ENCODE measurements around the gene NR6A1. TPM values are rescaled to one million over a fixed set of nuclear protein-coding genes. Genes with fewer than 3 reads are reported as not detected.

Gene NR6A1
- total RNA-seq, 1 donor = 0.36 TPM

GRCh38 chr9:124799274-124800006, 28.3 kb upstream of the NR6A1 start:
- no peak overlapping the region for H3K4me3 ChIP-seq (ENCODE audit: insufficient read depth, low read length)

DNA sequence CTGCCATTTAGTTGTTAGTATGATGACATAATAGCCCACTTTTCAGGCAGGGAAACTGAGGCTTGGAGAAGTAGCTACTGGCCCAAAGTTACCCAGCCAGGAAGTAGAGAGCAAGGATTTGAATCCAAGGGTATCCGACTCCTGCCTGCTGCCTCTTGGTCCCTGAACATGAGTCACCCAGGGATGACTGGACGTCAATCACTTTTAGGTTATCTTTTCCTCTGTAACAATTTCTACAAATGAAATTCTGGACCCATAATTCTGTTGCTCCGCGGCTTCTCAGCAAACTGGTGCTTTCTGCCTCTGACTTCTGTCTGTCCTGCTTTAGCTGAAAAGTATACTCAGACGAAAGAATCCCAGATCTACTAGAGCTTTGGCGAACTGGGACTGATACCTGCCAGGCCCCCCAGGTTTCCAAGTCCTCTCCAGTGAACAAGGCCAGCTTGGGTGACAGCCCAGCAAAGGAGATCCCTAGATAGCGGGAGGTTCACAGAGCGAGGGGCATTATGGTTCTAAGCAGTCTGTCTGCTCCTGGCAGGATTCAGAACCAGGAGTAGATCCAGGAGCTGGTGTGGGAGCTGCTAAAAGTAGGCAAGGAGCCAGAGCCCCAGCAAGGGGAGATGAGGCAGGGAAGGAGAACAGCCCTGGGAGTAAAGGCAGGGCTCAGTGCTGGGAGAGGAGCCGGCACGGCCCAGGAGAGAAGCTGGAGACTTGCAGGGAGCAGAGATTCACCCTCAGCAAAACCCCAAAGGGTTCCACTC, 26.4 kb upstream of the NR6A1 start:
- Histone ChIP-seq H4K20me1 (ENCODE audit: insufficient read depth, low read length) (no peaks in the 10 kb centered on the region), H3K36me3 (ENCODE audit: insufficient read depth, low read length) (no peaks in the 10 kb centered on the region), H3K4me2 (ENCODE audit: insufficient read depth, low read length) (no peak overlapping the region), H3K4me1 (ENCODE audit: insufficient read depth, low read length) (no peaks in the 10 kb centered on the region), H2AFZ (ENCODE audit: low read length) (no peak overlapping the region), H3K27me3 (ENCODE audit: insufficient read depth, low read length) (no peaks in the 10 kb centered on the region), H3K9me3 (ENCODE audit: low read depth, low read length) (no peaks in the 10 kb centered on the region), H3K4me3 (ENCODE audit: insufficient read depth, low read length) (no peak overlapping the region), H3K79me2 (ENCODE audit: insufficient read depth, low read length) (no peaks in the 10 kb centered on the region), H3K27ac (ENCODE audit: low read depth, low read length) (no peak overlapping the region)
- TF ChIP-seq, protein P1, sequence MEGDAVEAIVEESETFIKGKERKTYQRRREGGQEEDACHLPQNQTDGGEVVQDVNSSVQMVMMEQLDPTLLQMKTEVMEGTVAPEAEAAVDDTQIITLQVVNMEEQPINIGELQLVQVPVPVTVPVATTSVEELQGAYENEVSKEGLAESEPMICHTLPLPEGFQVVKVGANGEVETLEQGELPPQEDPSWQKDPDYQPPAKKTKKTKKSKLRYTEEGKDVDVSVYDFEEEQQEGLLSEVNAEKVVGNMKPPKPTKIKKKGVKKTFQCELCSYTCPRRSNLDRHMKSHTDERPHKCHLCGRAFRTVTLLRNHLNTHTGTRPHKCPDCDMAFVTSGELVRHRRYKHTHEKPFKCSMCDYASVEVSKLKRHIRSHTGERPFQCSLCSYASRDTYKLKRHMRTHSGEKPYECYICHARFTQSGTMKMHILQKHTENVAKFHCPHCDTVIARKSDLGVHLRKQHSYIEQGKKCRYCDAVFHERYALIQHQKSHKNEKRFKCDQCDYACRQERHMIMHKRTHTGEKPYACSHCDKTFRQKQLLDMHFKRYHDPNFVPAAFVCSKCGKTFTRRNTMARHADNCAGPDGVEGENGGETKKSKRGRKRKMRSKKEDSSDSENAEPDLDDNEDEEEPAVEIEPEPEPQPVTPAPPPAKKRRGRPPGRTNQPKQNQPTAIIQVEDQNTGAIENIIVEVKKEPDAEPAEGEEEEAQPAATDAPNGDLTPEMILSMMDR (IDR thresholded peaks at IDR 0.05; ENCODE audit: extremely low read depth, low read depth, low read length) = no peak
- peak; percentile 54 for DNase-seq (ENCODE audit: insufficient read length, low spot score, missing footprints)

More at GRCh38 chr9:124799274-124800006, 28.3 kb upstream of the NR6A1 start:
- TF ChIP-seq, protein P1 (IDR thresholded peaks at IDR 0.05; ENCODE audit: extremely low read depth, low read depth, low read length) = no peak
- Histone ChIP-seq H3K9me3 (ENCODE audit: low read depth, low read length) (no peaks in the 10 kb centered on the region), H3K4me2 (ENCODE audit: insufficient read depth, low read length) (no peak overlapping the region), H3K36me3 (ENCODE audit: insufficient read depth, low read length) (no peaks in the 10 kb centered on the region), H3K4me1 (ENCODE audit: insufficient read depth, low read length) (no peaks in the 10 kb centered on the region), H2AFZ (ENCODE audit: low read length) (no peak overlapping the region), H3K27ac (ENCODE audit: low read depth, low read length) (no peak overlapping the region), H3K27me3 (ENCODE audit: insufficient read depth, low read length) (no peaks in the 10 kb centered on the region), H3K79me2 (ENCODE audit: insufficient read depth, low read length) (no peaks in the 10 kb centered on the region), H4K20me1 (ENCODE audit: insufficient read depth, low read length) (no peaks in the 10 kb centered on the region)
- no peak for DNase-seq (ENCODE audit: insufficient read length, low spot score, missing footprints)

- Histone ChIP-seq H3K27me3 (ENCODE audit: insufficient read depth, low read length) (no peaks in the 10 kb centered on the region), H3K9me3 (ENCODE audit: low read depth, low read length) (no peaks in the 10 kb centered on the region), H3K4me2 (ENCODE audit: insufficient read depth, low read length) (no peak overlapping the region), H3K27ac (ENCODE audit: low read depth, low read length) (no peak overlapping the region), H4K20me1 (ENCODE audit: insufficient read depth, low read length) (no peaks in the 10 kb centered on the region), H3K4me1 (ENCODE audit: insufficient read depth, low read length) (no peaks in the 10 kb centered on the region), H3K79me2 (ENCODE audit: insufficient read depth, low read length) (no peaks in the 10 kb centered on the region), H2AFZ (ENCODE audit: low read length) (no peak overlapping the region), H3K36me3 (ENCODE audit: insufficient read depth, low read length) (no peaks in the 10 kb centered on the region), H3K4me3 (ENCODE audit: insufficient read depth, low read length) (no peak overlapping the region)
- DNase-seq (ENCODE audit: insufficient read length, low spot score, missing footprints) = no peak
- TF ChIP-seq, protein P1 (IDR thresholded peaks at IDR 0.05; ENCODE audit: extremely low read depth, low read depth, low read length) = no peak
These were observed 24.8 kb upstream of the NR6A1 start for GRCh38 chr9:124795881-124796431.

Data from osteoblast (primary cell).